HG03159 (cell line): ENCODE measurements around the gene PTEN.

Experiments
- ATAC-seq: cut with Tn5 transposase; IDR thresholded peaks from one replicate; pipeline ENCODE4 v1.9.1; 2021; ENCODE audit warnings: mild to moderate bottlenecking, moderate library complexity; ENCODE audit not compliant: unreplicated experiment

The PTEN gene

DNA sequence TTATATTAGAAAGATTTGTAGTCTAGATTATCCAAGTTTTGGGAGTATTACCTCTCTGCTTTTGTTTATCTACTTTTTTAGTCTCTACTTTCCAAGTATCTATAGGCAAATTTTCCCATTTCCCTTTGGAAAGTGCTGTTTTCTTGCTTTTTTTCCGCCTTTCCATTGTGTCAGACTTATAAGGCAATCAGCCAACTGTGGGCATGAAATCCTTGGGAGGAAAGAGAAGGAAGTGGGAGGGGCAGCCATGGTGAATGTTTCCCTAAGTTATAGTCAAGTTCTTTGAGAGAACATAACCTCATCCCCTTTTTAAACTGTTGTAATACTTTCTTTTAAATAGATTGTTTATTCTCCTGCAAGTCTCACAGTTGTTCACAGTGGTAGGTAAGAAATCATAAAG lies 52.6 kb downstream of the PTEN start:
- no peak for ATAC-seq

DNA sequence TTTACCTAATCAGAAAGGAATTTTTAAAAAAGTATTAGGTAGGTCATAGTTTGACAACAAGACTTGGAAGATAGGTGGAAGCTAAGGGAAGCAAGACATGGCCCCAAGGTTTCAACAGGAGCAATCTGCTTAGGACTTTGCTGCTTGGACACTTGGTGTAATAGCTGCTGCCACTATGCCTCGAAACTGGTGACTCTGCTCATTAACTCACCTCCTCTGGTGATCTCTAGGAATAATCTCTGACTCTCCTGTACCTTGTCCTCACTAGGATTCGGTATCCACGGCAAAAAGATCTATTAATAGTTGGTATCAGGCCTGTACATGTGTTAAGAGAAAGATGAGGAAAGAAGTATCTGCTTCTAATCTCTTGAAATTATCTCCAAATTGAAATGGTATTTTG lies 53.1 kb downstream of the PTEN start:
- ATAC-seq, result no peak

DNA sequence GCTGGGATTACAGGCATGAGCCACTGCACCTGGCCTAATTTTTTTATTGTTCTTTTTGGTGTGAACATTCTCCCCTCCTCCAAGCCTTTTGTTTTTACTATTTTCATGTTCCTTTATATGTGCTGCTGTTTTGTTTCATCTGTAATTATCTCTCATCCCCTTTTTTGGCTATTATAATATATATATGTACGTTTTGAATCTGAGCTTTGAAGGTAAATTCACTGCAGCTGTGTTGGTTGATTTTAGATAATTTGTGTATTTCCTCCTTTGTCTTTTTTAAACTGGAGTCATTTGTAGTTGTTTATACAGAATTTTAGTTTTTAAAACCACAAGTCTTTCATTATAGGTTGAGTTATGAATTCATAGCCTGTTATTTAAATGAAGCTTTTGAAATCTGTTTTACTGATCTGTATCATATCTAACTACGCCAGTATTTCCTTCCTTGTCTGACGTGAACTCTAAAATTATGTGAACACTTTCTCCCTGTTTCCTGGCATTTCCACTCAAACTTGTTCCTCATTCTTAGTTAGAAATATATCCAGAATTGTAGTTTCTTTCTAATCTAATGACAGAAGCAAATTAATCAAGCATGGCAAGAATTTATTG lies 54.9 kb downstream of the PTEN start:
- no peak for ATAC-seq

DNA sequence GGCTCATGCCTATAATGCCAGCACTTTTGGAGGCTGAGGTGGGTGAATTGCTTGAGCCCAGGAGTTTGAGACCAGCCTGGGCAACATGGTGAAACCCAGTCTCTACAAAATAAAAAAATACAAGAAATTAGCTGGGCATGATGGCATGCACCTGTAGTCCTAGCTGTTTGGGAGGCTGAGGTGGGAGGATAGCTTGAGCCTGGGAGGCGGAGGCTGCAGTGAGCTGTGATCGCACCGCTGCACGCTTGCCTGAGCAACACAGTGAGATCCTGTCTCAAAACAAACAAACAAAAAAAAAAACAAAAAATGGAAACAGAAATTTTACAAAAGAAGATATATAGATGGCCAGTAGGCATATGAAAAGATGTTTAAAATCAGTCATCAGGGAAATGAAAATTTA lies 57.1 kb downstream of the PTEN start:
- no peak for ATAC-seq

DNA sequence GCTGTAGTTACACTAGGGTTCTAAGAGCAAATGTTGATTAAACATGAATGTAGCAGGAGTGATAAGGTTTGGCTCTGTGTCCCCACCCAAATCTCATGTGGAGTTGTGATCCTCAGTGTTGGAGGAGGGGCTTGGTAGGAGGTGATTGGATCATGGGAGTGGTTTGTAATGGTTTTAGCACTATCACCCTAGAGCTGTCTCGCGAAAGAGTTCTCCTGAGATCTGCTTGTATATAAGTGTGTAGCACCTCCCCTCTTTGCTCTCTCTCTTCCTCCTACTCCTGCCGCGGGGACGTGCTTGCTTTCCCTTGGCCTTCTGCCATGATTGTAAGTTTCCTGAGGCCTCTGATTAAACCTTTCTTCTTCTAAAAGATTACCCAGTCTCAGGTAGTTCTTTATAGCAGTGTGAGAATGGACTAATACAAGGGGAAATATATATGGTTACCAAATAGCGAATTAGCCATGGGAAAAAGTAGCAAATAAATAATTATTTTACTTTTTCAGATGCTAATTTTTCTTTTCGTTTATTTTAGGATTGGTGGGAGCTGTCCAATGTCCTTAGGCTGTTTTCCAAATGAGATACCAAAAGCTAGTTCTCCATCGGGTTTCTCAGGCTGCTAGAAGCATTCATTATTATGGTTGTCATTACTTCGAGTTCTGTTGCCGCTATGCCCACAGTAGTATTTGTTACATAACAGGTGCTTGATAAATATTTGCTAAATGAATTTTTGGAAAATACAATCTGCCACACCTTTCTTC lies 58.7 kb downstream of the PTEN start:
- no peak for ATAC-seq

DNA sequence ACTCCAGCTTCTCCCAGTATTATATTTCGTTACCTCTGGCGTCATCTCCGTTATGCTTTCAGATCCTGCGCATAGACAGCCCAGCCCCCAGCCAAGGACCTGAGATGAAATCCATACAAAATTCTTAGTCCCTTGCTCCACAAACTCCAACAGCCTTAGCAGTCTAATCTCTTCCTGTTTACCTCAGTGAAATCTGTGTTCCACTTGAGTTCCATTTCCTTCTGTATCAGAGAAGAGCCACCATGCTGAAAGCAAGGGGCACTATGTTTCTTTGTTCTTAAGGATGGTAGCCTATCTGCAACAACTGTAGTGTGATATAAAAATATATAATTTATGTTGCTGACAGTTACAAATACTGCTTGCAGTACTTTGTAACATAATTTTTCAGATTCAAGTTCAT lies 59.8 kb downstream of the PTEN start:
- ATAC-seq, result no peak

DNA sequence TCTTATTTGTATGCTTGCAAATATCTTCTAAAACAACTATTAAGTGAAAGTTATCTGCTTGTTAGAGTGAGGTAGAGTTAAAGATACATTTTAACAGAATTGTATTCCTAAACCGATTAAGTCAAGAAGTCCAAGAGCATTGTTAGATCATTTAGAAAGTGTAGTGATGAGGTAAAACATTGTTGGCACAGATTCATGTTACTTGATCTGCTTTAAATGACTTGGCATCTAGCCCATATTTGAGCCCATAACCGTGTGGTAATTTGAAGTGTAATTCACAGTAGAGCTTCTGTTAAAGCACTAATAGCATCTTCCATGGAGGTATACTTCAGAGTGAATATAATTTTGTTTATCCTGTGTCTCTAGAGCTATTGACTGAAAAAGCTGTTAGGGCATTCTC lies 62.1 kb downstream of the PTEN start:
- ATAC-seq, result no peak

DNA sequence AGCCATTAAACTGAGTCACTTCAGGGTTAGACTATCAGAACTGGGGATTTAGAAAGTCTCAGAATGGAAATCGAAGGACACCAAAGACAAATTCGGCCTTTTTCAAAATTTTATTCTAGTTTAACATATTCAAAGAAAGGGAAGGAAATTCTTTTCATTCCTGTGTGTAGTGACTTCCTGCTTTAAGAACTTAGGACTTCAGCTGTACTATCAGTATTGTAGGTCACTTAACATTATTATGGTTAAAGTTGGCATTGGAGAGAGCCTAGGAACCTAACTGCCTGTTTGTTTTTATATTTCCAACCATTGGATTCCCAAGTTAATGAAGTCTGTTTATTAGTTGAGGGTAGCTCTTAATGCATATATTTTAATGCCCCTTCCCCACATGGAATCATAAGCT lies 63.7 kb downstream of the PTEN start:
- no peak for ATAC-seq

DNA sequence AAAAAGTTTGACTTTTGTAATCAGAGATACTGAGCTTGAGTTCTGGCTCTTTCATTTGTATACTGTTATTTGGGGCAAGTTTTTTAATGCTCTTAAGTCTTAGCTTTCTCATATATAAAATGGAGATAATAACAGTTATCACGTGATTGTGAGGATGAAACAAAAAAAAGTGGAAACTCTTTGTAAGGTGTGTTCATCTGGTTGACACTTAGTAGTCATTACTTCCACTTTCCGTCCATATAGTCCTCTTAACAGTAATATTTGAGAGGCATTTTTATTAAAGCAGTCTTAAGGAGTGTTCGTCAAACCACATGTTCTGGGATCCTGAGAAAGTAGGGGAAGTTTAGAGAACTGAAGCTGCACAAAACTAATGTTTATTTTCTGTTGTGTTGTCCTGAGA lies 65.6 kb downstream of the PTEN start:
- no peak for ATAC-seq

DNA sequence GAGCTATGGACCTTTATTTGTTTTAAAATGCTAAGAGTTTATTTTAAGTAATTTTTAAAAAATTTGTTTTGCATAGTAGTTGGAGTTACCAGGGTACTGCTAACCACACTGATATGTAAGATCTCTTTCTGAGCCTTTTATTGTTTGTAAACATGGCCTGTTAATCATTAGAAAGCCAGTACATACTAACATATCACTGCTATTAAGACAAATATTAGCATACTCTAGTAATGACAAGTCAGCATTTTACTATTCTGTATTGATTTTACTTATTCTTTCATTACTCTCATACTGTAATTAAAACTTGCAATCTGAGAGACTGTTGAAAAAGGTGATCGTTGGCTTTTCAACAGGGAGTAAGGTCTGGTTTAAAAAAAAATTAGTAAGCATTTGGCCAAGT lies 66.7 kb downstream of the PTEN start:
- no peak for ATAC-seq

DNA sequence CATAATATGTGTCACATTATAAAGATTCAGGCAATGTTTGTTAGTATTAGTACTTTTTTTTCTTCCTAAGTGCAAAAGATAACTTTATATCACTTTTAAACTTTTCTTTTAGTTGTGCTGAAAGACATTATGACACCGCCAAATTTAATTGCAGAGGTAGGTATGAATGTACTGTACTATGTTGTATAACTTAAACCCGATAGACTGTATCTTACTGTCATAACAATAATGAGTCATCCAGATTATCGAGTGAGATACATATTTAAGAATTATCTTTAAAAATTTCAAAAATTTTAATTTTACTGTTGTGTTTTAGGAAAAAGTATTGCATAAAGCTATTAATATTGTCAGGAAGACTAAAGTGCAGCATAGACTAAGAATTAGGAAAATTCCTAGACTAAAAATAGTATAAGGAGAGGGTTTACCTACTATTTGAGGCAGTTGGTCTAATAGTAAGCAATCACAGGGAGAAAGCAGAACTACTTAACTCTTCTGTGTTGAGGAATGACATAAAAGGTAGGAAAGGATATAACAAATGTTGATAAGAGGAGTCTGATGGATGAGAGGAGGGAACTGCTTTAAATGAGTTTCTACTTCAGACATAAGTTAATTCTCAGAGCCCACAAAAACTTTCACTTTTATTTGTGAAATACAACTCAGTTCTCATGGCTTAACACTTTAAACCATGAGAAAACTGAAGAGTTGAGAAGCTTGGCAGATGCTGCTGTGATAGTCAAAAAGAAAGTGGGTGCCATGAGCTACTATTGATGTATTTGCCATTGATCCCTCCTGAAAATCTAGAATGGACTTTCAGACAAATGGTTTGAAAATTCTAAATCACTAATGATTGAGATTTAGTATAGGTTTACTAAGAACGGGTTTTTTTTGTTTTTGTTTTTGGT lies 67.8 kb downstream of the PTEN start:
- ATAC-seq, result no peak

DNA sequence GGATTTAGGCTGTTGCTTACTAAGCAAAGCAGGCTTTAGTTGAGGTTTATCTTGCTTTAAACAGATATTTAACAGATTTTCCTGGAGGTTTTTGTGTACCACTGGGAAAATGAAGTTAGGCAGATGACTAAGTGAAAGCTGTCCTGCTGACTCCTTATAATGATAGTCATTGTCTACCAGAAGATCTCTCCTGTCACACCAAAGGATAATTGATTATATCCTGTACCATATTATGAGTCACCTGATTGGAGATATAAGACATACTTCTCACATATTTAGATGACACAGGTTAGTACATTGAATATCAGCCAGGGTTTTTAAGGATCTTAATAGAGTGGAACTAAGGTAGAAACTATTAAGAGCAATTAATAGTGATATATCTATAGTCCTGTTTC lies 68.4 kb downstream of the PTEN start:
- ATAC-seq, result no peak

DNA sequence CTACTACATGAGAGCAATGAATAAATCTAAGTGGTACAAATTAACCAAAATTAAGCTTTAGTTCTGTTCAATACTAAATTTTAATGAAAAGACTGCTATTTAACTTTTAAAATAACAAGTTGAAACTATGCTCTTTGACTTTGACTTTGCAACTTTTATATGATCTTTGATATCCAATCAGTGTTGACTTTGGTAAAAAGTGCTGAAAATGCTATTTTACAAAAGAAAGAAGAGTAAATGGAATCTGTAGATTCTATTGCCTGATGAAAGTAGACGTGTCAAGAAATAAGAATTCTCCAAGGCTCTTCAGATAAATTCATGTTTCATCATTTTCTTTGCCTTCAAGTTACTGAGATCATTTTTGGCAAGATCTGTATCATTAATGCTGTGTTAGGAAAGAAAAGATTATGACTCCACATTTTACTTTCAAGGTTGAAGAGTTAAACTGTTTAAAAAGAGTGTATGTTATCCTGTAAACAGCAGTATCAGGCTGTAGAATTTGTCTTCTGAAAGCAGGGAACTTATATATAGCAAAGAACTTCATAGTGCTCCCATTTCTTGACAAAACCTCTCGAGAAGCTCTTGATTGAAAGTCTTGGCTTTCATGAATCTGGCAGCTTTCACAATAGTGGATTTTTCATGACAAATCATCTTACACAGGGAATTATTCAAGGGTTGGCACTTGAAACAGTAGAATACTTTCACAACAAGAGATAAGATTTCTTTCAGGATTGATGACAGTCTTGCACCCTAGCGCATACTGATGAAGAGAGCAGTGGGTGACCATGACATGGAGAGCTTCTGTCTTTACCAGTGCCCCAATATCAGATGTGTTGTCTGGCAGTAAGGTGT lies 72.1 kb downstream of the PTEN start:
- no peak for ATAC-seq

DNA sequence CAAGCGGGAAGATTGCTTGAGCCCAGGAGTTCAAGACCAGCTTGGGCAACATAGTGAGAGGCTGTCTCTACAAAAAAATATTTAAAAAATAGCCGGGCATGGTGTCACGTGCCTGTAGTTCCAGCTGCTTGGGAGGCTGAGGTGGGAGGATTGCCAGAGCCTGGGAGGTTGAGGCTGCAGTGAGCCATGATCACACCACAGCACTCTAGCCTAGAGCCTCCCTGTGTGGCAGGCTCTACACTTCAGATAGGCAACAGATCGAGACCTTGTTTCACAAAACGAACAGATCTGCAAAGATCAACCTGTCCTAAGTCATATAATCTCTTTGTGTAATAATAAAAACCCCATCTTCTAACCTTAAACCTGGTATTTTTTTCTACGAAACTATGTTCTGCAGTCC lies 76.8 kb downstream of the PTEN start:
- no peak for ATAC-seq

DNA sequence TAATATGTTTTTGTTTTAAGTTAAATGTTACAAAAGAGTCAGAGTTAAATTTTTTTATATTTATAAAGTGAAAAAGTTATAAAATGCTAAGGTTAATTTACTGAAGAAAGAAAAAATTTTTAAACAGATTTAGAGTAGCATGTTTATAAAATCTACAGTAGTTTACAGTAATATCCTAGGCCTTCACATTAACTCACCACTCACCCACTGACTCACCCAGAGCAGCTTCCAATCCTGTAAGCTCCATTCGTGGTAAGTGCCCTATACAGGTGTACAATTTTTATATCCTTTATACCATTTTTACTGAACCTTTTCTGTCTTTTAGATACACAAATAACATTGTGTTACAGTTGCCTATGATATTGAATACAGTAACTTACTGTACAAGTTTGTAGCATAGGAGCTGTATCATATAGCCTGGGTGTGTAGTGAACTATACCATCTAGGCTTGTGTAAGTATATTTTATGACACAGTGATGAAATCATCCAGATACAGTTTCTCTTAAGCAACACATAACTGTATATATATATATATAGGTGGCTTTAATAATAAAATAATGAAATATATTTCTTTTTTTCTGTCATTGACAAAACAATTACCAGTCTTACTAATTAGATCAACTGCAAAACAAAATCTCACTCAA lies 79.6 kb downstream of the PTEN start:
- no peak for ATAC-seq

DNA sequence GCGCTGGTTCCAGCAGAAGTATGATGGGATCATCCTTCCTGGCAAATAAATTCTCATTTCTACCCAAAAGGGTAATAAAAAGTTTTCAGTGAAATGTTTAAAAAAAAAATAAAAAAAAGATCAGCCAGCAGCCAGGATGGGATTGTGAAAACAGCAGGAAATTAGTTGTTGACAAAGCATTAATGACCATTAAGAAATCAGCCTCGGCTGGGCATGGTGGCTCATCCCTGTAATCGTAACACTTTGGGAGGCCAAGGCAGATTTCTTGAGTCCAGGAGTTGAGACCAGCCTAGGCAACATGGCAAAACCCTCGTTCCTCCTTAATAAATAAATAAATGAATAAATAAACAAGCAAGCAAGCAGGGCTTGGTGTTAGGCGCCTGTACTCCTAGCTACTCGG lies 82.6 kb downstream of the PTEN start:
- ATAC-seq, result no peak

DNA sequence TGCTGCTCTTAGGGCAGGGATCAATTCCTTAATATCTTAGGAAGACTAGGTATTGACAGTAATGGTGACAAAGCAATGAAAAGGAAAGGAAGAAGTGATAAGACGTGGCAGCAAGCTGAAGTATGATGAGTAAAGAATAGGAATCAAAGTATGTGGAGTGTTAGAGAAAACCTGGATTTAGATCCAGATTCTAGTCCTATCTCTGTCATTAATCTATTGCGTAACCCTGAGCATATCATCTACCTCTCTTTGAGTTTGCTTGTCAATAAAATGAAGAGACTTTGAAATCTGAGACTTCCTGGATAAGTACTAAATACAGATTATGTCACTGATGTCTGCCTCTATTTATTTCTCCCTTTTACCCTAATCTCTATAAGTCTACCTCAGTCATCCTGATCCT lies 89.2 kb downstream of the PTEN start:
- ATAC-seq, result no peak

DNA sequence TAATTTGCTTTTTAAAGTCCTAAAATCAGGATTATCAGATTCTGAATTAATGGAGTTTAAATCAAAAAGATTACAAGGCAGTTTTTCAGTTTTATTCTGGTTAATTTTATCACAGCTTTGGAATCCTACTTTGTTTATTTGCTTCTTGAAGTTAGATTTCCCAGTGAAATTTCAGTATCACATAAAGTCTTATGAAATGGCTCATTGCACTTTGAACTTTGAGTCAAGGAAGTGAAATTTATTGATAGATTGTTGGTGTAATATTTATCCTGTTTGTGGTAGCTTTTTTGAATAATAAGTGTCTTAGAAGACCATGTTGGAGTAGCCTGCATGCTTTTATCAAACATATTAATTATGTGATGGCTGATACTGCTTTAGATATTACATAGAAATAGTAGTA lies 92.6 kb downstream of the PTEN start:
- ATAC-seq, result no peak

DNA sequence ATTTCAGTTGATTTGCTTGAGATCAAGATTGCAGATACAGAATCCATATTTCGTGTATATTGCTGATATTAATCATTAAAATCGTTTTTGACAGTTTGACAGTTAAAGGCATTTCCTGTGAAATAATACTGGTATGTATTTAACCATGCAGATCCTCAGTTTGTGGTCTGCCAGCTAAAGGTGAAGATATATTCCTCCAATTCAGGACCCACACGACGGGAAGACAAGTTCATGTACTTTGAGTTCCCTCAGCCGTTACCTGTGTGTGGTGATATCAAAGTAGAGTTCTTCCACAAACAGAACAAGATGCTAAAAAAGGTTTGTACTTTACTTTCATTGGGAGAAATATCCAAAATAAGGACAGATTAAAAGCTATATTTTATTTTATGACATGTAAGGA lies 94.3 kb downstream of the PTEN start:
- no peak for ATAC-seq

DNA sequence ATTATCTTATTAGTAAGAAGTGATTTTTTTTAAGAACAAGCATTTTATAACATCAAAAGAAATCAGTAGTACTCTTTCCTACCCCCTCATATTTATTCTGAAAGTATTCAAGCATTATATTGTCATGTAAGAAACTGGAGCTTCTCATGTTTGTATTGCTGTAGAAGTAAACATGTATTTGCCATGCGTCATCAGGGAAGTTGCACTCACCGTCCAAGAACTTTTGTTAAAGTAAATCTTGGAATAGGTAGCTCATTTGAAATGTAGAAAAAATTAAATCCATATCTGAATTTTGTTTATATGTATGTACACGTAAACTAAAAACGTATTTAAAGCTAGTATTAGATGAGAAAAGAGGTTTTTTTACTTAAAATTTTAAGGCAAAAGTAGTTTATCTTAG lies 96.8 kb downstream of the PTEN start:
- no peak for ATAC-seq

DNA sequence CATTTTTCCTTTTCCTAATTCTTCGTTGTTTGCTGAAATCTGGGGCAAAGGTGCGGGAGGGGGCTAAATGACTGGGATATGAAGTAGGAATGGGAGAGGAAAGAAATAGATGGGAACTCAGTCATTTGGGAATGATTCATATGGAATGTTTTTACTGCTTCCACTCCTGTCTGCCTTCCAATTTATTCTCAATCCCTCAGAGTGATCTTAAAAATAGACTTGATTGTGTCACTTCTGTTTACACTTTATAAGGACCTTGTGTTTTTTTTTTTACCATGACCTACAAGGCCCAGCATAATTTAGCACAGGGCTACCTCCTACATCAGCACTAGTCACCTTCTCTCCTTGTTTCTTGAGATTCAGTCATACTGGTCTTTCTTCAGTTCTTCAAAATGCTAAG lies 97.9 kb downstream of the PTEN start:
- ATAC-seq, result no peak
